Stimulated activated CD4-positive, alpha-beta T cell treated with anti-CD3 and anti-CD28 coated beads, Interleukin-12 subunit alpha, Interleukin-12 subunit beta, amount 100 ng/mL, for 48 hours (primary cell): ENCODE measurements around the gene CD160.
A peak's percentile ranks its signal among the peaks of the same experiment; 100 is the strongest.
"Not testable (repeated sequence)": the region's sequence is repeated elsewhere in the genome, so short reads cannot be mapped to it uniquely, and the experiment has no call there.

Source experiments
- DNase-seq, 3 donors: peaks; one replicate each; pipeline ENCODE4 v3.0.0-alpha.2; 2020; ENCODE audit warnings: low read depth in 2 of 3, low spot score in 1 of 3

Gene CD160

GRCh38 chr1:145719230-145720079 is at the start of gene CD160:
Gene CD160 (plus strand): TSS chr1:145719499. CDS start chr1:145728328, 8,829 bp downstream.
- no peak for DNase-seq

GRCh38 chr1:145670995-145671745 is 48.1 kb upstream of the CD160 start:
- DNase-seq: not testable (repeated sequence)

- DNase-seq: not testable (repeated sequence)
Measured at GRCh38 chr1:145673217-145673616, 46.1 kb upstream of the CD160 start.

- DNase-seq: not testable (repeated sequence)
Measured at GRCh38 chr1:145684858-145685257, 34.4 kb upstream of the CD160 start.

GRCh38 chr1:145686078-145686477 is 33.2 kb upstream of the CD160 start:
- not testable (repeated sequence) for DNase-seq

- no peak for DNase-seq
Measured at GRCh38 chr1:145688328-145688727, 31.0 kb upstream of the CD160 start.

GRCh38 chr1:145688924-145689323 is 30.4 kb upstream of the CD160 start:
- no peak for DNase-seq

GRCh38 chr1:145689922-145690321 is 29.4 kb upstream of the CD160 start:
- DNase-seq: no peak

- peak; percentile 3 to 17 (median 13) for DNase-seq
Measured at GRCh38 chr1:145690587-145691558, 28.4 kb upstream of the CD160 start.

- DNase-seq: no peak
Measured at GRCh38 chr1:145692785-145693443, 26.4 kb upstream of the CD160 start.

- DNase-seq: no peak
Measured at GRCh38 chr1:145695821-145696629, 23.3 kb upstream of the CD160 start.

- DNase-seq: no peak
Measured at GRCh38 chr1:145696630-145696960, 22.7 kb upstream of the CD160 start.

GRCh38 chr1:145701306-145701862 is 17.9 kb upstream of the CD160 start:
- DNase-seq: no peak

- DNase-seq: no peak
Measured at GRCh38 chr1:145702052-145702451, 17.2 kb upstream of the CD160 start.

- DNase-seq: no peak
Measured at GRCh38 chr1:145702826-145703225, 16.5 kb upstream of the CD160 start.

- DNase-seq: no peak
Measured at GRCh38 chr1:145705622-145706021, 13.7 kb upstream of the CD160 start.

GRCh38 chr1:145706086-145706664 is 13.1 kb upstream of the CD160 start:
- no peak for DNase-seq

GRCh38 chr1:145707183-145707867 is 12.0 kb upstream of the CD160 start, which contains the start of gene PDZK1:
Gene PDZK1 (minus strand): TSS chr1:145707368. CDS start chr1:145688021, 19,347 bp downstream.
- DNase-seq: no peak
